Left renal pelvis (tissue), 4 donors: ENCODE measurements around the gene NVL. TPM values are rescaled to one million over a fixed set of nuclear protein-coding genes. Genes with fewer than 3 reads are reported as not detected.
"Not testable (repeated sequence)": the region's sequence is repeated elsewhere in the genome, so short reads cannot be mapped to it uniquely, and the experiment has no call there.

Experiments
- DNase-seq, 4 donors: peaks; one replicate each; pipeline ENCODE4 v3.0.0-alpha.2; 2013; ENCODE audit warnings: low read depth in 4 of 4, low spot score in 3 of 4
- polyA plus RNA-seq, 4 donors: library from polyadenylated mRNA; unstranded; fragments of 120-200 nt; gene quantifications; one replicate each; pipeline ENCODE4 v1.2.1, GENCODE V29; 2013; ENCODE audit not compliant: insufficient read length in 4 of 4

NVL gene
- polyA plus RNA-seq, 4 donors = 28.7 to 44.3 (median 42.4) TPM

- DNase-seq = no peak
These were observed 91.8 kb downstream of the NVL start for GRCh38 chr1:224238212-224238611.

- DNase-seq = no peak
These were observed 92.7 kb downstream of the NVL start for GRCh38 chr1:224237119-224237881.

GRCh38 chr1:224235813-224236493 lies 94.0 kb downstream of the NVL start:
- DNase-seq = no peak

DNA sequence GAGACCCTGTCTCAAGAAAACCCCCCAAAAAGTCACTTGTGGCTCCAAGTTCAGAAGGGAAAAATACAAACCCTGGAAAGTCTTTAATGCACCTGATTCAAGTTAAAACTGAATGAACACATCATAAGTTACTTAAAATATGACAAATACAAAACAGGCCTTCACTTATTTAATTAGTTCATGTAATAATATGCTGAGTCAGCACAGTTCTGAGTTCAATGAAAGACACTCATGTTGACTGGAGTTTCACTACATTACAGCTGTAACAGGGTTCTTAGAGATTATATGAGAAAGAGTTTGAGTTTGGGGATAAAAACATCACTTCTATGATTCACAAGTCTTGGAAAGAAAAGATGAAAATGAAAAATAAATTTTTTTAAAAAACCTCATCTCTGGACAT lies 96.0 kb downstream of the NVL start:
- DNase-seq = no peak

DNA sequence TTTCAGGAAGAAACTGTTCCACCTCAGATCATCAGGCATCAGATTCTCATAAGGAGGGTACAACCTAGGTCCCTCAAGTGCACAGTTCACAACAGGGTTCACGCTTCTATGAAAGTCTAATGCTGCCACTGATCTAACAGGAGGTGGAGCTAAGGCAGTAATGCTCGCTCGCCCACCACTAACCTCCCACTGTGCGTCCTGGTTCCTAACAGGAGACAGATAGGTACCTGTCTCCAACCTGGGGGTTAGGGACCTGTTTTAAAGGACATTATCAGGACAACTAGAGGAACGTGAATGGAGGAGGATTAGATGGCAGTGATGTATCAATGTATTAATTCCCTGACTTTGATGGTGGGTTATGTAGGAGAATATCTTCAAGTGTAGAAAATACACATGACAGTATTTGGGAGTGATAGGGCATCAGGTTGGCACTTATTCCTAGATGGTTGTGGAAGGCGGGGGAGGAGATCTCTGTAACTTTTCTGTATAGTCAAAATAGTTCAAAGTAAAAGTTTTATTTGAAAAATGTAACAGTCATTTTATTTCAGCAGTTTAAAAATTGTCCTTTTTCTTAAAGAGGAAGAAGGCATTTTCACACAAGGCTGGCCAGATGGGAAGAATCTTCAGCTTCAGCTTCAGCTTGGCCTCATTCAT lies 103.0 kb downstream of the NVL start:
- DNase-seq = no peak

- no peak for DNase-seq
These were observed 105.9 kb downstream of the NVL start for GRCh38 chr1:224223819-224224714.

DNA sequence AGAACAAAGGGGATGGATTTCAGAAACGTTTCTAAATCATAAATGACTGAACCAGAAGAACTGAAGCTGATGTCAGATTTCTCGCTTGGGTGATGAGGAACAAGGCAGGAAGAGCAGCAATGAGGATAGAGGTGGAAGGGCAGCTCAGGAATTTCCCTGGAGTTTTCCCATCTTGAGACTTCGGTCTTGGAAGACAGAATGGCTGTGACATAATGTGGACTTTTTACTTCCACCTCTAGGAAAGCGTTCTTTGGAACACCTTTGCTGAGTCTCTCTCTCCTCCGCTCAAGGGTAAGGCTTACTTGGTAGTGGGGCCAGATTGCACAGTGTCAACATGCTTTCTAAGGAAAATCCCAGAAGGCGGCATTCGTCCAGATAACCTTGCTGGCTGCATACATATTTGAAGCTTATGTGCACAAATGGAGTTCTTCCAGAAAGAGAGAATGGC lies 110.3 kb downstream of the NVL start:
- no peak for DNase-seq

GRCh38 chr1:224219011-224219611 lies 110.9 kb downstream of the NVL start:
- DNase-seq = no peak

- DNase-seq = no peak
These were observed 112.0 kb downstream of the NVL start for GRCh38 chr1:224217655-224218623.

DNA sequence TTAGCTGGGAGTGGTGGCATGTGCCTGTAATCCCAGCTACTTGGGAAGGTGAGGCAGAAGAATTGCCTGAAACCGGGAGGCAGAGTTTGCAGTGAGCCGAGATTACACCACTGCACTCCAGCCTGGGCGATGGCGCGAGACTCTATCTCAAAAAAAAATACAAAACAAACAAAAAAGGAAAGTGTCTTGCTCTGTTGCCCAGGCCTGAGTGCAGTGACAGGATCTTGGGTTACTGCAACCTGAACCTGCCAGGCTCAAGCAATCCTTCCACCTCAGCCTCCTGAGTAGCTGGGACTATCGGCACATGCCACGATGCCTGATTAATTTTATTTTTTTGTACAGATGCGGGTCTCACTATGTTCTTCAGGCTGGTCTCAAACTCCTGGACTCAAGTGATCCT lies 113.6 kb downstream of the NVL start:
- no peak for DNase-seq

DNA sequence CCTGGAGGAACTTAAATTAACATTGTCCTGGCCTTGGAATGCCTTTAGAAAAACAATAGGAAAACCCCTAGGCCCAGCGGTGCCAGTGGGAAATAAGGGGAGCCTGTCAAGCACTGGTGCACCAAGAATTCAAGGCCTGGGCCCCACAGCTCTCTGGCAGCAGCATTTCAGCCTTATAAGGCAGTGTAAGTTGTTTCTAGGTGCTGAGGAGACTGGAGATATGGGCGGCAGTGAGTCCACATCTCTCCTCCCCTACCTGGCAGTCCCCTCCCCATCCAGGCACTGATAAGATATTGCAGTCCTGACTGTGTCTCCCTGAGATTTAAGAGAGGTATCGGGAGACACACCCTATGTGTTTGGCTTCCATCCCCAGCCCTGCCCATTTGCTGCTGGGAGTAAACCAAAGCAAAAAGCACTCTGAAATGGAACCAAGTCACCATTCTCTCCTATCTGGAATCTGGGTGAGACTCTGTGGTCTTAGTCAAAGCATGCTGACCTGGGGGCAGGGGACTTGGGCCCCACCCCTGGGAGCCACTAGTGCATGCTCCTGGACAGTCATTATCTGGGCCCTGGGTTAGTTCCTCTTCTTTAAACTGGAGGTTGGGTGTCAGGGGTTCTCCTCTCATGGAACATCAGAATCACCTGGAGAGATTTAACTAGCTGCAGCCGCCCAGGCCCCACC lies 116.4 kb downstream of the NVL start:
- DNase-seq = no peak

DNA sequence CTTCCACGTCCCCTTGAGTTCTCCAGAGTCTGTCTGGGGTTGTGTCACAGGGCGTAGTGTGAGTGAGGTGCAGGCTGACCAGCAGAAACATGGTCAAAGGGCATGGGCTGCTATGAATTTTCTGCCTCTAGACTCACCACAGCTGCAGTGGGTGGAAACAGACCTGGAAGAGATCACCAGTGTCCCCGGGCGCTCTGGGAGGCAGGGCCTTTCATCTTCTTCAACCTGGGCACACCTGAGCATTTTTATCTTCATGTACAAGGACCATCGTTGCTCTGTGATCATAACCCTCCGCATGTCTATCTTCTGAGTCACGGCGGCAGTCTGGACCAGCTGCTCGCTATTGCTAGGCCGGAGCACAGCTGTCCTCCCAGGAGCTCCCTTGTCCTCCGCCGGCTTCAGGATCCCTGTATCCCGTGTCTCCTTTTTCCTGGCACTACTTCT lies 117.3 kb downstream of the NVL start:
- DNase-seq = no peak

- no peak for DNase-seq
These were observed 118.6 kb downstream of the NVL start for GRCh38 chr1:224211206-224211962.

- DNase-seq = not testable (repeated sequence)
These were observed 123.9 kb downstream of the NVL start for GRCh38 chr1:224205931-224206538.

DNA sequence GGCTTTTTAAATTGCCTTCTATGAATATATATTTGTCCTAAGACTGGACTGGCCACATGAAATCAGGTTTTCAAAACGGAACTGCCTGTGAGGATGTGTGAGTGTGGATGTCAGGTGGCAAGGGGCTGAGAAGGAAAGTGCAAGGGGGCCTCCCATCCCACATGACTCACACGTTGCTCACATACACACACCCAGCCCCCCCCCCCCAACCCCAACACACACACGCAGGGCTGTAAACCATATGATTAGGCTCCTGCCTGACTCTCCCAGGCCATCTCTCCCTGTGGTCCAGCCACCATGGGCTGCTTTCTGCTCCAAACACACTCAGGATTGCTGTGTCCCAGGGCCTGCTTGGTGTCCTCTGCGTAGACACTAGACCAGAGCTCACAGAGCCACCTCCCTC lies 124.5 kb downstream of the NVL start:
- no peak for DNase-seq

DNA sequence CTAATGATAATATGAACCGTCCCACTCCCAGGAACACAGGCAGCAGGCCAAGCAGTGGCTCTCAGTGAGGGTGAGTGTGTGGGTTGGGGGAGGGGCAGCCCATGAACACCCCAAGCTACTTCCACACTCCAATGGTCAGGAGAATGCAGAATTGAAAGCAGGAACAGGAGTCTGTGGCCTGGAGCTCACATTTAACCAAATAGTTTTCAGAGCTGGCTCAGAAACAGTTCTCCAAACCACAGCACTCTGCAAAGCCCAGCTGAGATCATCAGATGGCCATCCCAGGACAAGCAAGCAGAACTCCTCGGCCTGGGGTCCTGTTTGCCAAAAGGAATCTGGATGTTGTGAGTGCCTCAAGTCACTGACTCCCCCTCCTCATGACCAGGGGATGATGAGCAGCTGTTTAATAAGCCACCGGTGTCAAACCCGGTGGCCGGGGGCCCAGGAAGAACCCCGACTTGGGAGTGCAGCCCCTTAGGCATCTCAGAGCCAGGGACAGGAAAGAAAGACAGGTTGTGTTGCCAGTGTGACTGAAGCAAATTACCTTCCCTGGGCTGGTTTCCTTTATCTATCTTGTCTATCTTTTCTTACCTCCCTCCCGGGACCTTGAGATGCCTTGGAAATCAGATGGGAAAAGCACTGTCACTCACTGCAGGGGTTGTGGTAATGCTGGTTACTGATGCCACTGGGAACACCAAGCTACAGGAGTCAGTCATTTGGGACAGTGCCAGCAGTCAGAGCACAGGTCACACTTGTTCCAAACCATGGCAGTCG lies 126.5 kb downstream of the NVL start:
- DNase-seq = peak in 2 of 4 donors; percentile 50 to 58

DNA sequence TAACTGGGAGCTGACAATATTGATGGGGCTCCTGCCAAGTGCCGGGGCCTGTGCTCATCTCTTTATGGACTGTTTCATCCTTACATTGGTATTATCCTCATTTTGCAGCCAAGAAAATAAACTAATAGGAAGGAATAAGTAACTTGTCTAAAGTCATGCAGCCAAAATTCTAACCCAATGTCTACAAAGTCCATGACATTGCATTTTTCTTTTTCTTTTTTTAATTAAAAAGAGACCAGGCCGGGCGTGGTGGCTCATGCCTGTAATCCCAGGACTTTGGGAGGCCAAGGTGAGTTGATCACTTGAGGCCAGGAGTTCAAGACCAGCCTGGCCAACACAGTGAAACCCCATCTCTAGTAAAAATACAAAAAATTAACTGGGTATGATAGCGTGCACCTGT lies 128.1 kb downstream of the NVL start:
- no peak for DNase-seq
